HG02588 (cell line): ENCODE results near the gene EPOP.
"Not testable (repeated sequence)": the region's sequence is repeated elsewhere in the genome, so short reads cannot be mapped to it uniquely, and the experiment has no call there.

Experiments
- ATAC-seq: cut with Tn5 transposase; IDR thresholded peaks from one replicate; pipeline ENCODE4 v1.9.1; 2021; ENCODE audit warnings: mild to moderate bottlenecking, moderate library complexity; ENCODE audit not compliant: unreplicated experiment

EPOP gene

GRCh38 chr17:38653679-38654078 is 21.1 kb downstream of the EPOP start:
- ATAC-seq: no peak

DNA sequence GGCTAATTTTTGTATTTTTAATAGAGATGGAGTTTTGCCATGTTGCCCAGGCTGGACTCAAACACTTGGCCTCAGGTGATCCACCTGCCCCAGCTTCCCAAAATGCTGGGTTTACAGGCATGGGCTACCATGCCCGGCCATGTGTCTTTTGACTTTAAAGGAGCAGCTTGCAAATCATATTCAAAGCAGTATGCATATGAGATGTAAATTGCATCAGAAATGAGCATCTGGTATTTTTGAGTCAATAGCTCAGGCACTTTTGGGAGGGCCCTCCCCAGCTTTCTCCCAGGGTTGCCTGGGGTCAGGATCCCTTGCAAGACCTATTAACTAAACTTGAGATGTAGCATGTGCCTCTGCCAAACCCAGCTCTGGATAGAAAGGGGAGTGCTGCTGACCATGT is 21.5 kb downstream of the EPOP start:
- ATAC-seq: no peak

GRCh38 chr17:38650653-38651173 is 24.0 kb downstream of the EPOP start:
- not testable (repeated sequence) for ATAC-seq

GRCh38 chr17:38637951-38638350 is 36.8 kb downstream of the EPOP start:
- no peak for ATAC-seq

- no peak for ATAC-seq
Measured at GRCh38 chr17:38636054-38636453, 38.7 kb downstream of the EPOP start.

DNA sequence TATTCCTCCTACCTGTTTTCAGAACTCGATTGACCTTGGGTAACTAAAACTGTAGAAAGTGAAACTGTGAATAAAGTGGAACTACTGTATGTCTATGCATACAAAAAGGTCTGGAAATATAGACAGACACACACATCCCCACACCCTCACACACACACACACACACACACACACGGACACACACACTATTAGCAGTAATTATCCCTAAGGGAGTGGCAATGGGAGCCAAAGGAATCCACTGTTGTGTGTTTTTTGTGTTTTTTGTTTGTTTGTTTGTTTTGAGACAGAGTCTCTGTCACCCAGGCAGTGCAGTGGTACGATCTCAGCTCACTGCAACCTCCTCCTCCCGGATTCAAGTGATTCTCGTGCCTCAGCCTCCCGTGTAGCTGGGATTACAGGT is 42.4 kb downstream of the EPOP start:
- no peak for ATAC-seq

DNA sequence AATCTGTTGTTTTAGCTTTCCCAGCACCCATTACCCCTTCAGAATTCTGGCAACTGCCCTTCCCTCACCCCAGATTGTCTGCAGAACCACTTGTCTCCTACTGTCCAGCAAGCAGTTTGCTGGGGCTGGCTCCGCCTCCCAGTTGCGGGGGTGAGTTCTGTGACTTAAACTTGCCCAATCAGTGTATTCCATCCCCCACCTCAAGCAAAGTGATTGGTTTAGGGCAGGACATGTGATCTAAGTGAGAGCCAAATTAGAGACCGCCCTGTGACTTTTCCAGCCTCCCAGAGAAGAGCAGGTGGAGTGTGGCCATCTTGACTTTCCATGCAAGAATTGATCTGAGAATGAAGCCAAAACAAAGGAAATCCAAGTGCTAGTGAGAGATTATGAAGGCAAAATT is 46.3 kb downstream of the EPOP start:
- ATAC-seq: no peak

GRCh38 chr17:38627957-38628356 is 46.8 kb downstream of the EPOP start:
- ATAC-seq: no peak

DNA sequence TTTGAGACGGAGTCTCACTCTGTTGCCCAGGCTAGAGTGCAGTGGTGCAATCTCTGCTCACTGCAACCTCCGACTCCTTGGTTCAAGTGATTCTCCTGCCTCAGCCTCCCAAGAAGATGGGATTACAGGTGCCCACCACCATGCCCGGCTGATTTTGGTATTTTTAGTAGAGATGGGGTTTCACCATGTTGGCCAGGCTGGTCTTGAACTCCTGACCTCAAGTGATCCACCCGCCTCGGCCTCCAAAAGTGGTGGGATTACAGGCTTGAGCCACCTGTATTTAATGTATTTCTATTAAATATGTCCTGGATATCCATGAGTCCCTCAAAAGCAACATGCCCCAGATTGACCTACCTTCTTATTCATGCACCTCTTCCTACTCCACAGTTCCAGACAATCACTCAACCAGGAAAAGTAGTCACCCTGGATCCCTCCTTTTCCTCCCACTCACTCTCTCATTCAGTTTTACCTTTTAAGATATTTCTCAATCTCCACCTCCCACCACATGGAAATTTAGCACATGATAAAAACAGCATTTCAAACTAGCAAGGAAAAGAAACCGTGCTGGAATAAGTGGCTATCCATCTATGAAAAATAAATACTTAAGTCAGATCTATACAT is 48.0 kb downstream of the EPOP start:
- not testable (repeated sequence) for ATAC-seq

- no peak for ATAC-seq
Measured at GRCh38 chr17:38625482-38625881, 49.3 kb downstream of the EPOP start.

DNA sequence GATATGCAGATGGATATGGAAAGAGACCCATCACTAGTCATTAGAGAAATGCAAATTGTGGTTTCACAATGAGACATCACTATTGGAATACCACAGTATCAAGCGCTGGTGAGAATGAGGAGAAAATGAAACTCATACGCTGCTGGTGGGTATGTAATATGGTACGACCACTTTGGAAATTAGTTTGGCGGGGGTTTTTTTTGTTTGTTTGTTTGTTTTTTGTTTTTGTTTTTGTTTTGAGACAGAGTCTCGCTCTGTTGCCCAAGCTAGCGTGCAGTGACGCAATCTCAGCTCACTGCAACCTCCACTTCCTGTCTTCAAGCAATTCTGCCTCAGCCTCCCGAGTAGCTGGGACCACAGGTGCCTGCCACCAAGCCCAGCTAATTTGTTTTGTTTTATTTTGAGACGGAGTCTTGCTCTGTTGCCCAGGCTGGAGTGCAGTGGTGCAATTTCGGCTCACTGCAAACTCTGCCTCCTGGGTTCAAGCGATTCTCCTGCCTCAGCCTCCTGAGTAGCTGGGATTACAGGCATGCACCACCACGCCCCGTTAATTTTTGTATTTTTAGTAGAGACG is 49.9 kb downstream of the EPOP start:
- peak; percentile 58 for ATAC-seq
